HG03521 (cell line): ENCODE measurements around the gene NOC4L.

Source experiments
- ATAC-seq: cut with Tn5 transposase; IDR thresholded peaks from one replicate; pipeline ENCODE4 v1.9.1; 2021; ENCODE audit warnings: mild to moderate bottlenecking, moderate library complexity; ENCODE audit not compliant: unreplicated experiment

NOC4L gene

GRCh38 chr12:132154941-132155770 lies 10.9 kb downstream of the NOC4L start:
- no peak for ATAC-seq

- no peak for ATAC-seq
Observed at GRCh38 chr12:132155771-132156572, 11.7 kb downstream of the NOC4L start.

- ATAC-seq, result no peak
Observed at GRCh38 chr12:132156573-132157325, 12.5 kb downstream of the NOC4L start.

DNA sequence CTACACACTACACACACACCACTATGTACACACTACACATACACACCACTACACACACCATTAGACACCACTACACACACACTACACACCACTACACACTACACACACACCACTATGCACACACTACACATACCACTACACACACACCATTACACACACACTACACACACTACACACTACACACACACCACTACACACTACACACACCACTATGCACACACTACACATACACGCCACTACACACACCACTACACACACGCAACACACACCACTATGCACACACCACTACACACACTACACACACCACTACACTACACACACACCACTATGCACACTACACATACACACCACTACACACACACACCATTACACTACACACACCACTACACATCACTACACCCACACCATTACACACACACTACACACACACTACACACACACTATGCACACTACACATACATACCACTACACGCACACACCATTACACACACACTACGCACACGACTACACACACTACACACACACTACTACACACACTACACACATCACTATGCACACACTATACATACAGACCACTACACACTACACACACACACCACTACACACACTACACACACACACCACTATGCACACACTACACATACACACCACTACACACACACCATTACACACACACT lies 13.6 kb downstream of the NOC4L start:
- no peak for ATAC-seq

DNA sequence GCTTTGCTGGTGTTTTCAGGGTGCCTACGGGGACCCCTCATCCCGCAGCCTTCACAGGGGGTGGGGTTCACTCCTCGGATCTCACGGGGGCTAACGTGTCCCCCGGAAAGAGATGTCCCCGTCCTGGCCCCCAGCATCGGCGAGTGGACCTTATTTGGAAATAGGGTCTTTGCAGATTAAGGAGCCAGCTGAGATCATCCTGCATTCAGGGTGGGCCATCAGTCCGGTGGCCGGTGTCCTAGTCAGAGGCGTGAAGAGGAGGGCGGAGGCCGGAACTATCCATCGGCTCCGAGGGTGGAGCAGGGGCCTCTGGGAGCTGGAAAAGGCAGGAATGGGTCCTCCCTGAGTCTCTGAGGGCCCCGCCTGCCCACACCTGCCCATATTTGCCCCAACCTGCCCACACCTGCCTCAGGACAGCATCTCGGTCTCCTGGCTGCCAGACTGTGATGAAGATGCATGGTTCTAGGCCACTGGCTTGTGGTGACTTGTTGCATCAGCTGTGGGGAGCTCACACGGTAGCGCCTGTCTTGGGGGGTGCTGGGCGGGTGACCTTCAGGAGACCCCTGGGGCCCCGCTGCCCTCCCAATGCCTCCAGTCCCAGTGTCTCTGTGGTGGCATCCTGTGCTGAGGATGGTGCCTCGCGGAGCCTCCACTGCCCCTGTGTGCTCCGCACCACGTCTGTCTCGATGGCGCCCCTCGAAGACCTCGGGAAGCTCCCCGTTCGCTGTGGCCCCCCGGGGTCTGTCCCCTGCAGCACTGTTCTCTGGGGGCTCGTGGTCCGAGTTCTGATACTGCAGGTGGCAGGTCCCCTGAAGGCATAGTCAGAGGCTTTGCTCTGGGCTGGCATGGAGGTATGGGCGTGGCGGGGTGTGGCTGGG lies 14.7 kb downstream of the NOC4L start:
- no peak for ATAC-seq

DNA sequence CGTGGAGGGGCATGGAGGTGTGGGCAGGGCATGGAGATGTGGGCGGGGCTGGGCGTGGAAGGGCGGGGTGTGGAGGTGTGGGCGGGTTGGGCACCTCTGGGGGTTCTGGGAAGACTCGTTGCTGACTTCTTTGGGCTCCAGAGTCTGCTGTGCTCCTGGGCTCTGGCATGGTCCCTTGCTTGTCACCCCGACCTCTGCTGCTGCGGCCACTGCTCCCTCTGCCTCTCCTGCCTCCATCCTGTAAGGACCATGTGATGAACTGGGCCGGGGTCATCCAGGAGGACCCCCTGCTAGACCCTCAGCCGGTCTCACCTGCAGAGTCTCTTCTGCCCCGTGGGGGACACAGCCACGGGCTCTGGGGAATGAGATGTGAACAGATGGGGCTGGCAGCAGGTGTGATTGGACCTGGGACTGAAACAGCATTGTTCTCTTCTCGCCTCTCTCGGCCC lies 15.3 kb downstream of the NOC4L start:
- no peak for ATAC-seq

- ATAC-seq, result no peak
Observed at GRCh38 chr12:132160016-132160415, 15.8 kb downstream of the NOC4L start.

DNA sequence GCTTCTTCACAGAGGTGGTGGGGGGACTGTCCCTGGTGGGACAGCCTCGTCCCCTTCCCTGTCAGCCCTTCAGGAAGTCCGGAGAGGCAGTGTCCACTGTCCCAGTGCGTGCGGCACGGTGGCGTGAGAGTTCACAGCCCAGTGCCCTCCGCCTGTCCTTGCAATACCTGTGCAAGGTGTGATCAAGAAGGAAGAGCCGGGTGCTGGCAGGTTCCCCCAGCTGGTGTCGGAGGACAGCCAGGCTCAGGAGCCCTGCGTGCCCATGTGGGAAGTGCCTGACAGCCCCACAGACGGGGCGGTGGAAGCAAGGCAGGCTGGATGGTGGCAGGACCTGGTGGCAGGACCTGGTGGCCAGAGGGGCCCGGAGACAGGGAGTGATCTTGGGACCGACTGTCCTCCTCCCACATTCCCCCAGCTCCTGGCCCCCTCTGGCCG lies 16.4 kb downstream of the NOC4L start:
- no peak for ATAC-seq

- no peak for ATAC-seq
Observed at GRCh38 chr12:132161036-132161781, 17.0 kb downstream of the NOC4L start.

- ATAC-seq, result no peak
Observed at GRCh38 chr12:132161796-132162507, 17.7 kb downstream of the NOC4L start.

DNA sequence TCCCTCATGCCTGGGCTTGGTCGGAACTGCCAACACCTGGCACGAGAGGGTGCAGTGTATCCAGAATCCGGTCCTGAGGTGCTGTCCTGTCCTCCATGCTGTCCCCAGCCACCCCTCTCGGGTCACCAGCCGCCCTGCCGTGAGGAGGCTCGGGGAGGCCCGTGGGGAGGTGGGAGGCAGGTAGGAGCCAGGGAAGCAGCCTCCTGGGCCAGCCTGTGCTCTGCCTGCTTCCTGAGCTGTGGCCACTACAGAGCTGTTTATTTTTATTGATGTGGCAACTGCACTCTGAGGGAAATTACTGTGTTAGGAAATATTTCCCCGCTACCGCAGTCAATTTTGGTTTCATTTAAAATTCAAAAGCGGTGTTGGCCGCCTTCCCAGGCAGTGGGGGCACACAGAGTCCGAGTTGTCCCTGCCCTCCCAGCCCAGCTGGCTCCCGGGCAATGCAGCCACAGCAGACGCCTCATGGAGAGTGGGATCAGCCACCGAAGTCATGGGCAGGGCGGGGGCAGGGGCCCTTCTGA lies 18.3 kb downstream of the NOC4L start:
- ATAC-seq, result no peak

DNA sequence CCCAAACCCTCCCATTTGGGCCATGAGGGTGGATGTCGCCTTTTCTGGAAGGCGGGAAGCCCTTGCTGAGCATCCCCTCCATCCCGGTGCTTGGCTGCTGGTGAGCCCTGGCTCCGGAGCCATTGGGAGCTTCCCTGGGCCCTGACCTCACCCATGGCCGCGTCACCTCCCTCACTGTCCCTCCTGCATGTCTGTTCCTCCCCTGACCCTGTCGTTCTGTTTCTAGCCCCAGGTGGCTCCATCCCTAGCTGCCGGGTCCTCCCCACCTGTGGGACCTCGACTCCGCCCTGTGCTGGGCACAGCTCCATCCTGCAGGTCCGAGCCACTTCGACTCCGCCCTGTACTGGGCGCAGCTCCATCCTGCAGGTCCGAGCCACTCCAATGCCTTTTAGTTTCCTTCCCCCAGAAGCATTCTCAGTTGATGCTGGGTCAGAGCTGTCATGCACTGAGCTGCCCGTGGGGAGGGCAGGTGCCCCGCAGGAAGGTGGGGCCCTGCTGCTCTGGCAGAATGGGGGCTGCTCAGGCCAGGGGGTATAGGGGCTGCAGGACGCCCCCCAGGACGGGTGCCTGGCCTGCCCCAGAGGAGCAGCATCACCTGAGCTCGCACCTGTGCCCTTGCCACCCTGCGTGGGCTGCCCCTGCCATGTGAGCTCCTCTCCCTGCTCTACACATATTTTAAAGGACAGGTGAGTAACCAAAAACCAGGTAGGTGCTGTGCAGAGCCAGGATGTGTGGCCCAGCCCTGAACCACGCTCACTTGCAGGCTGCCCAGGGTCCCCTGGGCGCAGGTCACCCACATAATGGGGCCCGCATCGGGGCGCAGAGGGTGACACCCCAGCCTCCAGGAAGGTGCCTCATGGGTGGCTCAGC lies 19.0 kb downstream of the NOC4L start:
- ATAC-seq, result no peak

DNA sequence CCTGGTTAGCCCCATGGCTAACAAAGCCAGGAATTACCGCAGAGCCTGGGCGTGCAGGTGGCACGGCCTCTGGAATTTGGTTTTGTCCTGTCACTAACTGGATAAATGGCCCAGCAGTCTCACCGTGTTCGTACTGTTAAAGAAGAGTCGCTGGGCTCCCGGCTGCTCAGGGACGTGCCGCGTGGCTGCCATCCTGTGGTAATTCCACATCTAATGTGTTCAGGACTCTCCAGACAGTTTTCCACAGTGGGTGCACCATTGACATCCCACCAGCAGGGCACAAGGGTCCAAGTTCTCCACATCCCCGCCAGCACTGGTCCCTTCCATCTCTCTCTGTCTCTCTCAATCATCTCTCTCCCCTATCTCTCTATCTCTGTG lies 19.6 kb downstream of the NOC4L start:
- no peak for ATAC-seq

DNA sequence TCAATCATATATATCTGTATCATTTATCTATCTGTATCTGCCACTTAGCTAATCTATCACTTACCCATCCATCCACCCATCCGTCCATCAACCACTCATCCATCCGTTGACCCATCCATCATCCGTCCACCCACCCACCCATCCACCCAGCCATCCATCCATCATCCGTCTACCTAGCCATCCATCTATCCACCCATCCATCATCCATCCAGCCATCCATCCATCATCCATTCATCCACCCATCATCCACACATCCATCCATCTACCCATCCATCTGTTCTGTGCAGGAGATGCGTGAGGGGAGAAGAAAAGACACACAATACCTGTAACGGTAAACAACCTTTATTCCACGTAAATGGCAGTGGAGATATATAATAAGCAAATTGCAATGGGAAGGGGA lies 20.2 kb downstream of the NOC4L start:
- no peak for ATAC-seq

GRCh38 chr12:132165584-132165983 lies 21.3 kb downstream of the NOC4L start:
- no peak for ATAC-seq

GRCh38 chr12:132166093-132166492 lies 21.8 kb downstream of the NOC4L start:
- no peak for ATAC-seq
